Glutamatergic neuron (in vitro differentiated cells): ENCODE measurements around the gene APLP2. TPM values are rescaled to one million over a fixed set of nuclear protein-coding genes. Genes with fewer than 3 reads are reported as not detected.

Source experiments
- DNase-seq: peaks from one replicate; pipeline ENCODE4 v3.0.0; 2022
- H3K27ac Mint-ChIP-seq: one replicate; pipeline ENCODE4 v1.8.0; 2020; ENCODE audit warnings: mild to moderate bottlenecking, mixed read lengths, inconsistent platforms; ENCODE audit not compliant: unreplicated experiment
- H3K27me3 Mint-ChIP-seq: one replicate; pipeline ENCODE4 v1.8.0; 2020; ENCODE audit warnings: mild to moderate bottlenecking, moderate library complexity, mixed read lengths, inconsistent platforms; ENCODE audit not compliant: unreplicated experiment
- H3K36me3 Mint-ChIP-seq: one replicate; pipeline ENCODE4 v1.8.0; 2020; ENCODE audit warnings: mild to moderate bottlenecking, mixed read lengths, inconsistent platforms; ENCODE audit not compliant: unreplicated experiment
- H3K4me1 Mint-ChIP-seq: one replicate; pipeline ENCODE4 v1.8.0; 2020; ENCODE audit warnings: mild to moderate bottlenecking, low read depth, mixed read lengths, inconsistent platforms; ENCODE audit not compliant: unreplicated experiment
- H3K4me3 Mint-ChIP-seq: one replicate; pipeline ENCODE4 v1.8.0; 2020; ENCODE audit warnings: mild to moderate bottlenecking, mixed read lengths, inconsistent platforms; ENCODE audit not compliant: unreplicated experiment
- H3K9me3 Mint-ChIP-seq: one replicate; pipeline ENCODE4 v1.8.0; 2020; ENCODE audit warnings: mild to moderate bottlenecking, moderate library complexity, mixed read lengths, inconsistent platforms; ENCODE audit not compliant: unreplicated experiment
- total RNA-seq: library from RNA; stranded (reverse); fragmentation: NEBNext Ultra II Directional; extraction: Animal tissue kit (Norgen Biotek cat#: 25700); gene quantifications from one replicate; pipeline ENCODE4 v1.2.1, GENCODE V29; 2021; ENCODE audit not compliant: unreplicated experiment
- TF ChIP-seq, protein P1 (sequence below): fragments of 200-600 bp; sonication (generic); IDR thresholded peaks from one replicate; pipeline ENCODE4 v1.5.0; 2021; ENCODE audit not compliant: partially characterized antibody, unreplicated experiment

The APLP2 gene
- total RNA-seq, 1 donor from 2014 or later: 183 TPM

DNA sequence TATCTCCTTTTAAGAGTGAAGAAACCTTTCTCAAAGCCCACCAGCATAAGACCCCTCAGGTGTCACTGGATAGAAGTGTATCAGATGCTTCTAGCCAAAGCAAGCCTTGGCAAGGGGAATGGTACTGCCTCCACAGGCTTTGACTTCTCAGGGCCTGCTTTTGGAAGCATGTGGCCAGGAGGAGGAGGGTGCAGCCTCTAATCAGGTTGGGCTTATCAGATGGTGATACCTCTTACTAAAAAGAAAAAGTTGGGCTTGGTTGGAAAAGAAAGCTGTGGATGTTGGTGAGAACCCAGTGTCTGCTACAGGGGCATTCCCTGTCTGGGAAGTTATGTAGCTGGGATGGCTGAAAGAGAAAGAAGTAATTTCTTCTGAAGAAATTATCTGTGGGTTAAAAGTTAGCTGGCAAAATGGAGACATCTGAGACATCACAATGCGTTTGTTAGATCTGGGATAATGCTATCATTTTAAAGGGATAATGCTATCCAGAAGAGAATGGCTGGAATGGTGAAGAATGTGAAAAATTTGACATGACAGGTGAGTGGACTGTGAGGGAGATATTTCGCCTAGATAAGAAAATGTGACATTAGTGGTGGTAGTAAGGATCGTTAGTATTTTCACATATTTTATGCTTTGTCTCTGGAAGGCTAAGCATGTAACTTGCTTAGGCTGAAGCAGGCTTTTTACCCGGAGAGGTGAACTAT lies 7.2 kb downstream of the APLP2 start:
- no peaks in the 10 kb centered on the region for H3K36me3 Mint-ChIP-seq
- H3K27ac Mint-ChIP-seq: no peak overlapping the region
- peaks cover 2% of the 10 kb centered on the region for H3K9me3 Mint-ChIP-seq
- H3K4me3 Mint-ChIP-seq: no peak overlapping the region
- no peak for DNase-seq
- TF ChIP-seq, protein P1, sequence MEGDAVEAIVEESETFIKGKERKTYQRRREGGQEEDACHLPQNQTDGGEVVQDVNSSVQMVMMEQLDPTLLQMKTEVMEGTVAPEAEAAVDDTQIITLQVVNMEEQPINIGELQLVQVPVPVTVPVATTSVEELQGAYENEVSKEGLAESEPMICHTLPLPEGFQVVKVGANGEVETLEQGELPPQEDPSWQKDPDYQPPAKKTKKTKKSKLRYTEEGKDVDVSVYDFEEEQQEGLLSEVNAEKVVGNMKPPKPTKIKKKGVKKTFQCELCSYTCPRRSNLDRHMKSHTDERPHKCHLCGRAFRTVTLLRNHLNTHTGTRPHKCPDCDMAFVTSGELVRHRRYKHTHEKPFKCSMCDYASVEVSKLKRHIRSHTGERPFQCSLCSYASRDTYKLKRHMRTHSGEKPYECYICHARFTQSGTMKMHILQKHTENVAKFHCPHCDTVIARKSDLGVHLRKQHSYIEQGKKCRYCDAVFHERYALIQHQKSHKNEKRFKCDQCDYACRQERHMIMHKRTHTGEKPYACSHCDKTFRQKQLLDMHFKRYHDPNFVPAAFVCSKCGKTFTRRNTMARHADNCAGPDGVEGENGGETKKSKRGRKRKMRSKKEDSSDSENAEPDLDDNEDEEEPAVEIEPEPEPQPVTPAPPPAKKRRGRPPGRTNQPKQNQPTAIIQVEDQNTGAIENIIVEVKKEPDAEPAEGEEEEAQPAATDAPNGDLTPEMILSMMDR: no peak
- H3K4me1 Mint-ChIP-seq: peaks cover 2% of the 10 kb centered on the region
- H3K27me3 Mint-ChIP-seq: no peaks in the 10 kb centered on the region

DNA sequence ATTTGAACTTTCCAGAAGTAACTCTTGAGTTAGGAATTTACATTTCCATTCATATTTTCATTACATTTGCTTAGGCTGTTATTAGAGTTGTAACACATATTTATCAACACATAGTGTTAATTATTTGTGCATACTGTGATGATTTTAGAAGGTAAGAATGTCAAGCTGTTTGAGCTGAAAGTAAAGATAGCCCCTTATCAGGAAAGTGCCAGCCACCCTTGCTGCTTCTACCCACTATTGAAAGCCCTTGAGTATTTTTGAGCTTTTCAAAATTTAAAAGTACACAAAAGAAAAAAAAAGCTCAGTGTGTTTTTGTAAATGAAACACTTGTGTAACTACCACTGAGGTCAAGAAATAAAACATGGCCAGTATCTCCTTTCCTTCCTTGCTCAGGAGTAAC lies 8.0 kb downstream of the APLP2 start:
- no peak for DNase-seq
- Mint-ChIP-seq H3K27ac (no peak overlapping the region), H3K4me1 (no peaks in the 10 kb centered on the region), H3K9me3 (peaks cover 2% of the 10 kb centered on the region), H3K4me3 (no peak overlapping the region), H3K36me3 (no peaks in the 10 kb centered on the region), H3K27me3 (no peaks in the 10 kb centered on the region)
- TF ChIP-seq, protein P1: no peak

DNA sequence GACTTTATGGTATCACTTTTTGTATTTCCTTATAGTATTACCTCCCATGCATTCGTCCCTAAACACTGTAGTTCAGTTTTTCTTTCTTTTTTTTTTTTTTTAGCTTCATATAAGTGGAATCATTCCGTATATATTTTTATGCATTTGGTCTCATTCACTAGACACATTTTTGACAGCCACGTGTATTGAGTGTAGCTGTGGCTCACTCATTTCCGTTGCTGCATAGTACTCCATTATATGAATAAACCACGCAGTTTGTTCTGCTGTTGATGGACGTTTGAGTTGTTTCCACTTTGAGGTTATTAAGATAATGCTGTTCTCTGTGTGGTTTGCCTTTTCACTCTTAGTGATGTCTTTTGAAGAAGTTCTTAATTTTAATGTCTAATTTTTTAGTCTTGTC lies 8.4 kb downstream of the APLP2 start:
- no peak for DNase-seq
- H3K27ac Mint-ChIP-seq: no peak overlapping the region
- TF ChIP-seq, protein P1: no peak
- H3K4me3 Mint-ChIP-seq: no peak overlapping the region
- peaks cover 2% of the 10 kb centered on the region for H3K9me3 Mint-ChIP-seq
- H3K4me1 Mint-ChIP-seq: no peaks in the 10 kb centered on the region
- H3K36me3 Mint-ChIP-seq: no peaks in the 10 kb centered on the region
- no peaks in the 10 kb centered on the region for H3K27me3 Mint-ChIP-seq

DNA sequence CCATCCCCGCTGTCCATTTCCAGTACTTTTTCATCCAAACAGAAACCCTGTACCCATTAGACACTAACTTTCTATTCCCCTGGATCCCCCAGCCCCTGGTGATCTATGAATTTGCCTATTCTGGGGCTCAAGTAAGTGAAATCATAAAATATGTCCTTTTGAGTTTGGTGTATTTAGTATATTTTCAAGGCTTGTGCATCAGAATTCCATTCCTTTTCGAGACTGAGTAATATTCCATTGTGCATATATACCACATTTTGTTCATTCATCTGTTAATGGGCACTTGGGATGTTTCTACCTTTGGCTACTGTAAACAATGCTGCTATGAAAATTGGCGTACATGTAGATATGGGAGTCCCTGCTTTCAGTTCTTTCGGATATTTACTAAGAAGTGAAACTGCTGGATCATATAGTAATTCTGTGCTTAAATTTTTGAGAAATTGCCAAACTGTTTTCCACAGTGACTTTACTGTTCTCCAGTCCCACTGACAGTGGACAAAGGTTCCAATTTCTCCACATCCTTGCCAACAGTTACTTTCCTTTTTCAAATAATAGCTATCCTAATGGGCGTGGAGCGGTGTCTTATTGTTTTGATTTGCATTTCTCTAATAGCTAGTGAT lies 16.1 kb downstream of the APLP2 start:
- Mint-ChIP-seq H3K4me3 (no peak overlapping the region), H3K27me3 (no peaks in the 10 kb centered on the region), H3K9me3 (peaks cover 7% of the 10 kb centered on the region), H3K4me1 (peaks cover 16% of the 10 kb centered on the region), H3K27ac (no peak overlapping the region), H3K36me3 (no peaks in the 10 kb centered on the region)
- DNase-seq: no peak
- TF ChIP-seq, protein P1: no peak

DNA sequence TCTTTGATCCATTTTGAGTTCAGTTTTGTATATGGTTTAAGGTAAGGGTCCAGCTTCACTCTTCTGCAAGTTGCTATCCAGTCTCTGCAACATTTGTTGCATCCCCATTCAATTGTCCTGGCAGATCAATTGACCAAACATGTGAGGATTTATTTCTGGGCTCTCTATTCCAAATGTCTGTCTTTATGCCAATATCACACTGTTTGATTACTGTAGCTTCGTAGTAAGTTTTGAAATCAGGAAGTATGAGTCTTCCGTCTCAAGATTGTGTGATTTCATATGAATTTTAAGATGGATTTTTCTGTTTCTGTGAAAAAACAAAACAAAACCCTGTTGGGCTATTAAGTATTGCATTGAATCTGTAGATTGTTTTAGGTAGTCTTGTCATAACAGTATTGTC lies 17.0 kb downstream of the APLP2 start:
- H3K36me3 Mint-ChIP-seq: no peaks in the 10 kb centered on the region
- no peak for DNase-seq
- H3K4me3 Mint-ChIP-seq: no peak overlapping the region
- H3K27ac Mint-ChIP-seq: no peak overlapping the region
- H3K9me3 Mint-ChIP-seq: peaks cover 7% of the 10 kb centered on the region
- TF ChIP-seq, protein P1: no peak
- H3K27me3 Mint-ChIP-seq: no peaks in the 10 kb centered on the region
- H3K4me1 Mint-ChIP-seq: peaks cover 16% of the 10 kb centered on the region
